Measurements from ENCODE around the gene RPP38.
A peak's percentile ranks its signal among the peaks of the same experiment; 100 is the strongest.

RPP38 gene

GRCh38 chr10:15097011-15097812 lies at the start of gene RPP38:
TSS of gene RPP38 (plus strand) at chr10:15097355. CDS start at chr10:15103315, 5,960 bp downstream.
- DNase-seq (ENCODE audit: low read depth in 1 of 2, low spot score in 1 of 2): peak; percentile 95 to 96

GRCh38 chr10:15049533-15049932 lies 47.6 kb upstream of the RPP38 start:
- no peak for DNase-seq (ENCODE audit: low read depth in 1 of 2, low spot score in 1 of 2)

DNA sequence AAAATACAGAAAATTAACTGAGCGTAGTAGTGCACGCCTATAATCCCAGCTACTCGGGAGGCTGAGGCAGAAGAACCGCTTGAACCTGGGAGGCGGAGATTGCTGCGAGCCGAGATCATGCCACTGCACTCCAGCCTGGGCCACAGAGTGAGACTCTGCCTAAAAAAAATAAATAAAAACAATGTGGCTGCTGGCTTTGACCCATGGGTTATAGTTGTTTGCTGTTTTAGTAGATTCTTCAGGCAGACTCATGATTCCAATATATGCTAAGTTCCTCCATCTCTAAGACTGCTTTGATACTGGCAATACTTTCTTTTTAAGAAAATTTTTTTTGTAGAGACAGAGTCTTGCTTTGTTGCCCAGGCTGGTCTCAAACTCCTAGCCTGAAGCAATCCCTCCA lies 45.0 kb upstream of the RPP38 start:
- DNase-seq (ENCODE audit: low read depth in 1 of 2, low spot score in 1 of 2): no peak

DNA sequence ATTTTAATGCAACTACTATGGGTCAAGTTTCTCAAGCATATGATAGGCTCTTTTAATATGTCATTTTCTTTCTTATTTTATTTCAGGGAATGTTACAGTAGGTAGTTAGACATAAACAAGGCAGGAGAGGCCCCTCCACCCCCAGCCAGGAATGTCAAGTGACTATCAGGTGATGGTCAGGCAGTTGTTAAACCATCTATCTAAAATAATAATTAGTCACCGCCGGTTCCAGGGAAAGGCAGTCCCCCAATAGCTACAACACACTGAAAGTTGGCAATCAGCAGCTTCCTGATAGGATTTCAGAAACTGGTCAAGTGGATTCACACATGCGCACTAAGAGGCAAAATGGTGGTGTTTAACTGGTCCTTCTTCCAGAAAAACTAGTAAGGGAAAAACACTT lies 44.1 kb upstream of the RPP38 start:
- DNase-seq (ENCODE audit: low read depth in 1 of 2, low spot score in 1 of 2): no peak

DNA sequence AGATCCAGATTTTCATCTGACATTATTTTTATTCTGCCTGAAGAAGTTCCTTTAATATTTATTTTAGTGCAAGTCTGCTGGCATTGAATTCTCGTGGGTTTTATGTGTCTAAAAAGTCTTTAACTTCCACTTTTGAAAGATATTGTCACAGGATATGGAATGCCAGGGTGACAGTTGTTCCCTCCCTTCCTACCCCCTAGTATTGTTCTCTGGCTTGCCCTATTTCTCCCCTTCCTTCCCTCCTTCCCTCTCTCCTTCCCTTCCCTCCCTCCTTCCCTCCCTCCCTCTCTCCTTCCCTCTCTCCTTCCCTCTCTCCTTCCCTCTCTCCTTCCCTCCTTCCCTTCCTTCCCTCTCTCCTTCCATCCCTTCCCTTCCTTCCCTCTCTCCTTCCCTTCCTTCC lies 38.5 kb upstream of the RPP38 start:
- DNase-seq (ENCODE audit: low read depth in 1 of 2, low spot score in 1 of 2): no peak

DNA sequence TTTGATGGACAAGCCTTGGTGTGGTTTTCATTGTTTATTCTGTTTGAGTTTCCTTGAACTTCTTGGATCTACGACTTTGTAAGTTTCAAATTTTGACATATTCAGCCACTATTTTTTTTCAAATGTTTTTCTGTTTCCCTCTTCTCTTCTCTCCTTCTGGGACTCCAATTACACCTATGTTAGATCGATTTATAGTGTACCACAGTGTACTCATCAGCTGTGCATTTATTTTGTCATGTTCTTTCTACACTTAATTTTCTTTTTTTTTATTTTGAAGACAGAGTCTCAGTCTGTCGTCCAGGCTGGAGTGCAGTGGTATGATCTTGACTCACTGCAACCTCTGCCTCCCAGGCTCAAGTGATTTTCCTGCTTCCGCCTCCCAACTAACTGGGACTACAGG lies 37.2 kb upstream of the RPP38 start:
- no peak for DNase-seq (ENCODE audit: low read depth in 1 of 2, low spot score in 1 of 2)

DNA sequence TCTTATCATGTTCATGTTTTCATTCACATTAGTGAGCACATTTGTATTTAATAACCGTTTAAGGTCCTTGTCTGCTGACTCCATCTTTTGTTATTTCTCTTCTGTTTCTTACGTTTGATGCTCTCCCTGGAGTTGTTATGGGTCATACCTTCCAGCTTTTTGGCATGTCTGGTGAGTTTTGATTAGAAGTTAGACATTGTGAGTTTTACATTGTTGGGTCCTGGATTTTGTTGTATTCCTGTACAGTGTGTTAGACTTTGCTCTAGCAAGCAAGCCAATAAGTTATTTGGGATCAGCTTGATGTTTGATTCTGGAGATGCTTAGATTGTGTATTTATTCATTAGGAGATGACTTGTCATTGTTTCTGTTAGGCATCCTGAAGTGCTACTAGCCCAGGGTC lies 36.5 kb upstream of the RPP38 start:
- no peak for DNase-seq (ENCODE audit: low read depth in 1 of 2, low spot score in 1 of 2)

- no peak for DNase-seq (ENCODE audit: low read depth in 1 of 2, low spot score in 1 of 2)
Observed at GRCh38 chr10:15067154-15067553, 30.0 kb upstream of the RPP38 start.

DNA sequence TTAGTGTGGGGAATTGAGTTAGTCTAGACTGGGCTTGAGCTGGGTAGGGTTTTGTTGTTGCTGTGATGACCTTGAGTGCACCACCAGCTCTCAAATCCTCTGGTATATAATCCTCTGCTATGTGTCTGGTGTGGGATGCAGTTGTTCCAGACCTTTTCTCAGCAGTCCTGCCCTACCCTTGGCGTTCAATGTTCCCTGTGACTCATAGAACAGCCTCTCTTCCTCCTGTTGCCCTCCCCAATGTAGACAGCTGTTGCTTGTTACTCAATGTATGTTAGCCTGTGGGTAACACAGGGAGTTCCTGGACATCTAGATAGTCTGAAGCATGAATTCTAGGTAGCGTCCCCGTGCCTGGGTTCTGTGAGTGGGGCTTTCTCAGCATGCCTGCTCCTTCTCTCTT lies 28.4 kb upstream of the RPP38 start:
- DNase-seq (ENCODE audit: low read depth in 1 of 2, low spot score in 1 of 2): no peak

- DNase-seq (ENCODE audit: low read depth in 1 of 2, low spot score in 1 of 2): no peak
Observed at GRCh38 chr10:15069230-15069629, 27.9 kb upstream of the RPP38 start.

- DNase-seq (ENCODE audit: low read depth in 1 of 2, low spot score in 1 of 2): no peak
Observed at GRCh38 chr10:15072358-15072757, 24.8 kb upstream of the RPP38 start.

DNA sequence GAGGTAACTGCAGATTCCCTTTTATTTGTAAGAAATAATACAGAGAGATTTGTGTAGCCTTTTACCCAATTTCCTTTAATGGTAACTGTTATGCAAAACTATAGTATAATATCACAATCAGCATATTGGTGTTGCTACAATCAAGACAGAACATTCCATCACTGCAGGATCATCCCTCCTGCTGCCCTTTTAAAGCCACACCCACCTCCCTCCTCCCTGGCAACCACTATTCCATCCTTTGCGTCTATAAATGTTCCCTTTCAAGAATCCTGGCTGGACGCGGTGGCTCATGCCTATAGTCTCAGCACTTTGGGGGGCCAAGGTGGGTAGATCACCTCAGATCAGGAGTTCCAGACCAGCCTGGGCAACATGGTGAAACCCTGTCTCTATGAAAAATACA lies 21.7 kb upstream of the RPP38 start:
- DNase-seq (ENCODE audit: low read depth in 1 of 2, low spot score in 1 of 2): no peak

- DNase-seq (ENCODE audit: low read depth in 1 of 2, low spot score in 1 of 2): no peak
Observed at GRCh38 chr10:15083674-15084501, 13.3 kb upstream of the RPP38 start.

DNA sequence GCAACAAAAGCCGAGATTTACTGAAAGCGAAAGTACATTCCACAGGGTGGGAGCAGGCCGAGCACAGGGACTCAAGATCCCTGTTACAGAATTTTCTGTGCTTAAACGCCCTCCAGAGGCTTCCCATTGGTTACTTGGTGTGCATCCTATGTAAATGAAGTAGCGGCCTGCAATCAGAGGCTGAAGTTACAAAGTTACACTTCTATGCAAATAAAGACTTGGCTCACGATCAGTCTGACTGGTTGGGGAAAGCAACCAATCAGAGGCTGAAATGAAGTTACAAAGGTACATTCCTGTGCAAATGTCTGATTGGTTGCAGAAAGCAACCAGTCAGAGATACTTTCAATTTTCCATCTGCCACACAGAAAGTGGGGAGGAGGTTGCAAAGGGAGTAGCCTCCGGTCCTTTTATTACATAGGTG lies 12.6 kb upstream of the RPP38 start:
- DNase-seq (ENCODE audit: low read depth in 1 of 2, low spot score in 1 of 2): no peak

DNA sequence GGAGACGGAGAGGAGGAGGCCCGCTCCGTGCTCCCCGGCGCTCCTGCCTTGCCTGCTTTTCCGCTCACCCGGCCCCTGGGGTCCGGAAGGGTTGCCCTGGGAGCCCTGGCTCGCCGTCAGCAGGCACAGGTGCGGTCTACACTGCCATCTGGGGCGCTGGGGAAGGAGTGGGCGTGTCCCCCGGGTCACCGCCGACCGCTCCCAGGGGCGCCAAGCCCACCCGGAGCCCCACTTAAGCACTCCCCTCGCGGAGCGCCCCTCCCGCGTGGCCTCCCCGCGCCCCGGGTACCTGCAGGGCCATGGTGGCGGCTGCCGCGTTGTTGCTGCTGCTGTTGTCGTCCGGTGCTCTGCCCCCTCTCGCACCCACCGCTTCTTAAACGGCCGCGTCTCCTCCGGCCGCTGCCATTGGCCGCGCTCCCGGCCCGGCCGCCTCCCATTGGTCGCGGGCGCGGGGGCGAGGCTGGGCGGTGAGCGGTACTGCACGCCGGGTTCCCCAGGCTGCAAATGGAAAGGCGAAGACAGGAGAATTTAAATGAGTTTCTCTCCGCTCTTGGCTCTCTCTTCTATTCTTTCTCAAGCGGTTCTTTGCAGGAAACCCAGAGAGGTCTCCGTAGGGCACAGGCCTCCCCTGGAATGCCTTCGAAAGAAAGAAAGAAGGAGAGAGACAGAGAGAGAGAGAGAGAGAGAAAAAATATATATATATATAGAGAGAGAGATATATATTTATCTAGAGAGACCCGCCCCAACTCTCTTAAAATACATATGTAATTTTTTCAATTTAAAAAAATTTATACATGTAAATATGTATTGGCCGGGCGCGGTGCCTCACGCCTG lies 8.5 kb upstream of the RPP38 start, which contains the start of gene ACBD7:
Gene ACBD7 (minus strand): TSS at position 349 of the 834 bp plus-strand sequence. CDS start 48 bp downstream, at position 301.
- DNase-seq (ENCODE audit: low read depth in 1 of 2, low spot score in 1 of 2): peak; percentile 48 to 52

DNA sequence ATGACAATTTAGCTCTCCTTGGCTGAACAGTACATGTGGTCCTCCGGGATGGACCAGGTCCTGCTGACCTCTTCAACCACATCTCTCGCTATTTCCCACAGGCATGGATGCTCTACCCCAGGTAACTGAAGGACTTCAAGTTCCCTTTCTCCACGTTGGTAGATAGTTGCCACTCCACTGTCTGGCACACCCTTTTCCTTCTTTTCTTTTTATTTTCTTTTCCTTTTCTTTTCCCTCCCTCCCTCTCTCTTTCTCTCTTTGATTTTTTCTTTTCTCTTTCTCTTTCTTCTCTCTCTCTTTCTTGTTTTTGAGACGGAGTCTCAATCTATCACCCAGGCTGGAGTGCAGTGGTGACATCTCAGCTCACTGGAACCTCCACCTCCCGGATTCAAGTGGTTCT lies 5.7 kb upstream of the RPP38 start:
- no peak for DNase-seq (ENCODE audit: low read depth in 1 of 2, low spot score in 1 of 2)

- DNase-seq (ENCODE audit: low read depth in 1 of 2, low spot score in 1 of 2): no peak
Observed at GRCh38 chr10:15092855-15093408, 4.2 kb upstream of the RPP38 start.

DNA sequence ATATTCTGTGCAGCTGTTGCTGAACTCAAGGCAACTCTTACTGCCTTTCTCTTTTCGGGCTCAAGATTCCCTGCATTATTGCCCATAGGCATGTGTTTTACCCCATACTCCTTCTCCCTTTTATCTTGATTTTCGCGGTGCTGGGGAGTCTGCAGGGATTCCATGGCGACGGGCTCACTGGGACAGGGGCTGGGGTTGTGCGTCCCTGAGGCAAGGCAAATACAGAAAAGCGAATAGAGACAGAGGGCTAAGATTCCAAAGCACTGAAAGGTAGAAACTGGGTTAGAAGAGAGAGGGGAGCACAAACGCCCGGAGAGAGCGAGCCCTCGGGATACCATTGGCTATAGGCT lies 519 bp upstream of the RPP38 start:
- no peak for DNase-seq (ENCODE audit: low read depth in 1 of 2, low spot score in 1 of 2)

GRCh38 chr10:15099886-15100285 lies 2.7 kb downstream of the RPP38 start:
- no peak for DNase-seq (ENCODE audit: low read depth in 1 of 2, low spot score in 1 of 2)

DNA sequence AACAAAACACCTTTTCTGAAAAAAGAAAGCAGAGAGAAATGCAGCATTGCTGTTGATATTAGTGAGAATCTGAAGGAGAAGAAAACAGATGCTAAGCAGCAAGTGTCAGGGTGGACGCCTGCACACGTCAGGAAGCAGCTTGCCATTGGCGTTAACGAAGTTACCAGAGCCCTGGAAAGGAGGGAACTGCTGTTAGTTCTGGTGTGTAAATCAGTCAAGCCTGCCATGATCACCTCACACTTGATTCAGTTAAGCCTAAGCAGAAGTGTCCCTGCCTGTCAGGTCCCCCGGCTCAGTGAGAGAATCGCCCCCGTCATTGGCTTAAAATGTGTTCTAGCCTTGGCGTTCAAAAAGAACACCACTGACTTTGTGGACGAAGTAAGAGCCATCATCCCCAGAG lies 6.4 kb downstream of the RPP38 start:
- no peak for DNase-seq (ENCODE audit: low read depth in 1 of 2, low spot score in 1 of 2)

DNA sequence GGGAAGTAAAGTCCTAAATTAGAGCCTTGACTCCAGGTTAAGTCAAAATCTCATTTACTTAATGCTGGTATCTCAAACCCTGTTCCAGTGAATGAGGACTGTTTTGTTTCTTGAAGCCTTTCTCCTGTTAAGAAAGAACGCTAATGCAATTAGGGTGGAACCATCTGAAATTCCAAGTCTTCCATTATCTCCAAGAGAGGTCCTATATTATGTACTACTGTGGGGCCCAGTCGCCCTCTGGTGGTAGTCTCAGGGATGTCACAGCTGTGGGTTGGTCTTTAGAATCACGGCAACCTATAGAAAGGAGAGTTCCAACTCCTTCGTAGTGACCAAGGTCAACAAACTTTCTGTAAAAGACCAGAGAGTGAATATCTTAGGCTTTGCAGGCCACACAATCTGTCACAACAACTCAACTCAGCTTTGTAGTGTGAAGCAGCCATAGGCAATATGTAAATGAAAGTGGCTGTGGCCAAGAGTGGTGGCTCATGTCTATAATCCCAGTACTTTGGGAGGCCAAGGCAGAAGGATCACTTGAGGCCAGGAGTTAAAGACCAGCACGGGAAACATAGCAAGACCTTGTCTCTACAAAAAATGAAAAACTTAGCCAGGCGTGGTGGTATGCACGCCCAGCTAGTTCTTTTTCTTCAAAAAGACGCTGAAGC lies 9.3 kb downstream of the RPP38 start:
- peak; percentile 30 to 63 for DNase-seq (ENCODE audit: low read depth in 1 of 2, low spot score in 1 of 2)
